ENCODE results near the gene CENPM.

GRCh38 chr22:41932353-41932752, 14.6 kb downstream of the CENPM start:
- TF ChIP-seq POLR2A (IDR thresholded peaks at IDR 0.05; ENCODE audit: extremely low read depth, insufficient read length) (no peak), CTCF (IDR thresholded peaks at IDR 0.05; ENCODE audit: low read depth, low read length) (no peak), MAX (IDR thresholded peaks at IDR 0.05; ENCODE audit: low read depth, low read length) (no peak)
